OCI-LY1 (cell line): ENCODE measurements around the gene C20orf173.

ENCODE experiments used
- EZH2 ChIP-seq: fragments of 200-600 bp; sonication (generic), shearing (Covaris generic); IDR thresholded peaks from 2 replicates; pipeline ENCODE4 v1.8.0; 2017; ENCODE audit warnings: borderline replicate concordance, mixed run types, mild to moderate bottlenecking, antibody characterized with exemption, low read length, moderate library complexity, mixed read lengths
- TF ChIP-seq, protein P1 (sequence below): fragments of 200-600 bp; sonication (generic), shearing (Covaris generic); IDR thresholded peaks from 2 replicates; pipeline ENCODE4 v1.5.1; 2017; ENCODE audit warnings: mild to moderate bottlenecking, antibody characterized with exemption, low read length, moderate library complexity, mixed read lengths

DNA sequence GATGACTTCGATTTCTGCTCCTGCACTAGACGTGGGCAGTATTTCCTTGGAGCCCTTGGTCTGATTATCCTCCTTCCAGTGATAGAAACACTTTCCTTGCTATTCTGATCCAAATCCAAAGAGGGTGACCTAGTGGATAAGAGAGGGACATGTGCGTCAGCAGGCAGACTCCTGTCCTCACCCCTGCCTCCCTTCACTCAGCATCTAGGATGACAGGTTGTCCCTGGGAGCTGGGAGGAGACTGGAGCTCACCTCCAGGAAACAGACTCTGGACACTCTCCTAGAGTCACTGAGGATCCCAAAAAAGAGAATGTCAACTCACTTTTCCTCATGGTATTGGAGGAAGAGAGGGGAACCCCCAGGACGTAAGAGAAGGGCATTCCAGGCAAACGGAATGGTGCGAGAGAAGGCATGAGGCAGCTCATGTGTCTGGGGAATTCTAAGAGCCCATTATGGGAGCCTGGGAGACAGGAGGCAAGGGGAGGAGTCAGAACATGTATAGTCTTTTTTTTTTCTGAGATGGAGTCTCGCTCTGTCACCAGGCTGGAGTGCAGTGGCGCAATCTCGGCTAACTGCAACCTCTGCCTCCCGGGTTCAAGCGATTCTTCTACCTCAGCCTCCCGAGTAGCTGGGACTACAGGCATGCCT is 2.2 kb downstream of the C20orf173 start:
- TF ChIP-seq, protein P1, sequence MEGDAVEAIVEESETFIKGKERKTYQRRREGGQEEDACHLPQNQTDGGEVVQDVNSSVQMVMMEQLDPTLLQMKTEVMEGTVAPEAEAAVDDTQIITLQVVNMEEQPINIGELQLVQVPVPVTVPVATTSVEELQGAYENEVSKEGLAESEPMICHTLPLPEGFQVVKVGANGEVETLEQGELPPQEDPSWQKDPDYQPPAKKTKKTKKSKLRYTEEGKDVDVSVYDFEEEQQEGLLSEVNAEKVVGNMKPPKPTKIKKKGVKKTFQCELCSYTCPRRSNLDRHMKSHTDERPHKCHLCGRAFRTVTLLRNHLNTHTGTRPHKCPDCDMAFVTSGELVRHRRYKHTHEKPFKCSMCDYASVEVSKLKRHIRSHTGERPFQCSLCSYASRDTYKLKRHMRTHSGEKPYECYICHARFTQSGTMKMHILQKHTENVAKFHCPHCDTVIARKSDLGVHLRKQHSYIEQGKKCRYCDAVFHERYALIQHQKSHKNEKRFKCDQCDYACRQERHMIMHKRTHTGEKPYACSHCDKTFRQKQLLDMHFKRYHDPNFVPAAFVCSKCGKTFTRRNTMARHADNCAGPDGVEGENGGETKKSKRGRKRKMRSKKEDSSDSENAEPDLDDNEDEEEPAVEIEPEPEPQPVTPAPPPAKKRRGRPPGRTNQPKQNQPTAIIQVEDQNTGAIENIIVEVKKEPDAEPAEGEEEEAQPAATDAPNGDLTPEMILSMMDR = no peak
- no peak for TF ChIP-seq EZH2
